K562 (cell line): ENCODE measurements around the gene TMEM120B. TPM values are rescaled to one million over a fixed set of nuclear protein-coding genes. Genes with fewer than 3 reads are reported as not detected.

Experiments used
- ATF7 ChIP-seq: fragments of 450-650 bp; IDR thresholded peaks from 2 replicates; pipeline ENCODE4 v1.7.1; 2014; ENCODE audit warnings: mild to moderate bottlenecking, moderate library complexity
- E2F6 ChIP-seq, 2 experiments: IDR thresholded peaks; 2 replicates each; pipeline ENCODE4 v1.6.1; 2011; ENCODE audit warnings: borderline replicate concordance in 1 of 2, control low read depth in 1 of 2, low read depth in 1 of 2, low read length in 1 of 2, mild to moderate bottlenecking in 1 of 2, mixed read lengths in 1 of 2, moderate library complexity in 1 of 2; ENCODE audit not compliant: insufficient read depth in 1 of 2, insufficient read length in 1 of 2, poor library complexity in 1 of 2, severe bottlenecking in 1 of 2; ENCODE audit errors: extremely low read depth in 1 of 2
- PHF8 ChIP-seq: fragments of 200-600 bp; sonication (generic); IDR thresholded peaks from 2 replicates; pipeline ENCODE4 v1.6.1; 2012; ENCODE audit warnings: mixed run types, mild to moderate bottlenecking, inconsistent platforms, low read length, moderate library complexity, borderline replicate concordance
- PTRF ChIP-seq: fragments of 450-650 bp; IDR thresholded peaks from 2 replicates; pipeline ENCODE4 v1.6.1; 2016; ENCODE audit warnings: mild to moderate bottlenecking, missing genetic modification characterization, missing compliant biosample characterization
- SMAD1 ChIP-seq: fragments of 150-350 bp; IDR thresholded peaks from 2 replicates; pipeline ENCODE4 v1.6.1; 2014; ENCODE audit warnings: low read length, low read depth; ENCODE audit not compliant: partially characterized antibody
- STAG1 ChIP-seq: sonication (generic); formaldehyde crosslinking; IDR thresholded peaks from 2 replicates; pipeline ENCODE4 v1.5.0; 2020; ENCODE audit warnings: missing genetic modification reagents, borderline replicate concordance
- TARDBP ChIP-seq: fragments of 450-650 bp; IDR thresholded peaks from 2 replicates; pipeline ENCODE4 v1.6.1; 2016
- TEAD1 ChIP-seq, 2 experiments: fragments of 450-650 bp in 1 of 2; sonication (generic) in 1 of 2; formaldehyde crosslinking; IDR thresholded peaks; 2 replicates each; pipeline versions ENCODE4 v1.4.0 to v1.8.0; 2020 to 2022; ENCODE audit warnings: mild to moderate bottlenecking in 2 of 2, missing genetic modification reagents in 1 of 2
- TSHZ1 ChIP-seq: fragments of 250-450 bp; sonication (Bioruptor Pico); IDR thresholded peaks from 2 replicates; pipeline ENCODE4 v1.4.0; 2020; ENCODE audit warnings: mild to moderate bottlenecking, moderate library complexity
- WHSC1 ChIP-seq: IDR thresholded peaks from one replicate; pipeline ENCODE4 v1.6.1; 2012; ENCODE audit warnings: low read length, control low read depth, inconsistent platforms
- ZNF263 ChIP-seq: sonication (generic); formaldehyde crosslinking; IDR thresholded peaks from 2 replicates; pipeline ENCODE4 v1.8.0; 2022; ENCODE audit warnings: mild to moderate bottlenecking, missing genetic modification reagents, borderline replicate concordance
- ZNF79 ChIP-seq: fragments of 250-450 bp; sonication (Bioruptor Pico); IDR thresholded peaks from 2 replicates; pipeline ENCODE4 v1.4.0; 2020; ENCODE audit warnings: low read depth, mild to moderate bottlenecking, moderate library complexity
- polyA plus RNA-seq, 8 experiments: library from polyadenylated mRNA; depleted of rRNA in 4 of 8; stranded (reverse) in 5 of 8; unstranded in 3 of 8; fragments of >200 nt; fragmentation: Nextera tagmentation in 2 of 8; fragmentation: Illumina TruSeq in 1 of 8; extraction: Ambion mirVana in 2 of 8; extraction: Trizol in 1 of 8; gene quantifications; 2 replicates each; pipeline versions ENCODE4 v1.2.1 to v1.2.3, GENCODE V29; 2011 to 2014; ENCODE audit warnings: inconsistent platforms in 1 of 8, missing spikeins in 1 of 8
- total RNA-seq, 7 experiments: library from RNA; depleted of rRNA in 6 of 7; stranded (reverse); fragments of >200 nt in 6 of 7; fragmentation: Illumina TruSeq in 2 of 7; extraction: Trizol in 2 of 7; gene quantifications; 2 replicates each; pipeline versions ENCODE4 v1.2.1 to v1.2.3, GENCODE V29; 2011 to 2021; ENCODE audit warnings: low replicate concordance in 1 of 7
- TF ChIP-seq, protein P1 (sequence below), 2 experiments: fragments of 450-650 bp; formaldehyde crosslinking in 1 of 2; IDR thresholded peaks; 2 replicates each; pipeline versions ENCODE4 v1.4.0 to v1.6.1; 2014 to 2020; ENCODE audit warnings: mild to moderate bottlenecking in 2 of 2, borderline replicate concordance in 1 of 2, low read depth in 1 of 2

The TMEM120B gene
- total and polyA plus RNA-seq, 9 of the 15 experiments (the other 6 are each of a cell fraction or from before 2014, with no cell fraction given): 1.7 to 18.6 (median 7.4) TPM

DNA sequence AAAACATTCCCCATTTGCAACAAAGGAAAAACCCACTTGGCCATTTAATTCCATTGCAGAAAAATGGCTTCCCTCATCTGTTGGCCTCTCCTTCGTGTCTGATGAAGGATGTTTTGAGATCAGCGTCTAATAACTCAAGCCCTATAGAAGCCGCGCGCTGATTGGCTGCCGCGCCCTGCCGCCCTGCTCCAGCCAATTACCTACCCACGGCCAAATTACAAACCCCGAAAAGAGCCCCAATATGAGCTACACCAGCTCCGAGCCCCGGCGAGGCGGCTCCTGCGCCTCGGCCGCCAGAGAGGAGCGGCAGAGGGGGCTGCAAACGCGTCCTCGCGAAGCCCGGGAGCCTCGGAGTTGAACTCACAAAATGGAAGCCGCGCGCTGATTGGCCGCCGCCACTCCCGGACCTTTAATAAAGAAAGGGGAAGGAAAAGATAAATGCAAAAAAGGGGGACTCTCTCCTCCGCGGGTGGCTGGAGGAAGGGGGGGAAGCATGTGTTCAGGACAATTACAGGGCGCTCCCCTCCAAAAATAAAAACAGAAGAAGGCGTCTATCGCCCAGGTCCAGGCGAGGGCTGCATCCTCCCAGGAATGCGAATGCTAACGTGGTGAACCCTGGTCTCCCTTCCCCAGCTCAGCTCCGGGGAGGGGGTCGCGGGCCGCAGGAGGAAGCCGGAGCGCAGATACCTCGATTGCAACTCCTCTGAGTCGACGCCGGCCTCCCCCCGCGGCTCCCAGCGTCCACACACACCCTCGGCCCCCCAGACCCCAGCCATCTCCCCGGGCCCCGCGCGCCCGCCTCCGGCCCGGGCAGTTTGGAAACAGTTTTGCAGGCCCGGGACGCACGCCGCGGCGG lies 90.5 kb downstream of the TMEM120B start (continued):
- peak; percentile 95 for TF ChIP-seq SMAD1
- TF ChIP-seq TSHZ1 (CRISPR knock-in tag): no peak
- TF ChIP-seq PHF8: peak; percentile 57; the same call in 1 of the 2 replicates
- TF ChIP-seq ZNF263: peak; percentile 77; the same call in 1 of the 2 replicates
- TF ChIP-seq, protein P1, sequence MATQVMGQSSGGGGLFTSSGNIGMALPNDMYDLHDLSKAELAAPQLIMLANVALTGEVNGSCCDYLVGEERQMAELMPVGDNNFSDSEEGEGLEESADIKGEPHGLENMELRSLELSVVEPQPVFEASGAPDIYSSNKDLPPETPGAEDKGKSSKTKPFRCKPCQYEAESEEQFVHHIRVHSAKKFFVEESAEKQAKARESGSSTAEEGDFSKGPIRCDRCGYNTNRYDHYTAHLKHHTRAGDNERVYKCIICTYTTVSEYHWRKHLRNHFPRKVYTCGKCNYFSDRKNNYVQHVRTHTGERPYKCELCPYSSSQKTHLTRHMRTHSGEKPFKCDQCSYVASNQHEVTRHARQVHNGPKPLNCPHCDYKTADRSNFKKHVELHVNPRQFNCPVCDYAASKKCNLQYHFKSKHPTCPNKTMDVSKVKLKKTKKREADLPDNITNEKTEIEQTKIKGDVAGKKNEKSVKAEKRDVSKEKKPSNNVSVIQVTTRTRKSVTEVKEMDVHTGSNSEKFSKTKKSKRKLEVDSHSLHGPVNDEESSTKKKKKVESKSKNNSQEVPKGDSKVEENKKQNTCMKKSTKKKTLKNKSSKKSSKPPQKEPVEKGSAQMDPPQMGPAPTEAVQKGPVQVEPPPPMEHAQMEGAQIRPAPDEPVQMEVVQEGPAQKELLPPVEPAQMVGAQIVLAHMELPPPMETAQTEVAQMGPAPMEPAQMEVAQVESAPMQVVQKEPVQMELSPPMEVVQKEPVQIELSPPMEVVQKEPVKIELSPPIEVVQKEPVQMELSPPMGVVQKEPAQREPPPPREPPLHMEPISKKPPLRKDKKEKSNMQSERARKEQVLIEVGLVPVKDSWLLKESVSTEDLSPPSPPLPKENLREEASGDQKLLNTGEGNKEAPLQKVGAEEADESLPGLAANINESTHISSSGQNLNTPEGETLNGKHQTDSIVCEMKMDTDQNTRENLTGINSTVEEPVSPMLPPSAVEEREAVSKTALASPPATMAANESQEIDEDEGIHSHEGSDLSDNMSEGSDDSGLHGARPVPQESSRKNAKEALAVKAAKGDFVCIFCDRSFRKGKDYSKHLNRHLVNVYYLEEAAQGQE (IDR thresholded peaks at IDR 0.05; ENCODE audit: borderline replicate concordance): no peak
- TF ChIP-seq, protein P1 (CRISPR knock-in tag; IDR thresholded peaks at IDR 0.05; ENCODE audit: low read depth): no peak
- TF ChIP-seq TARDBP: 0 out of 2 replicates have a peak, but pooled peaks have one; percentile 34
- TF ChIP-seq ZNF79 (CRISPR knock-in tag): 0 out of 2 replicates have a peak, but pooled peaks have one; percentile 15
- TF ChIP-seq PTRF (tag): no peak
- TF ChIP-seq WHSC1: no peak
- TF ChIP-seq STAG1 (CRISPR knock-in tag): no peak
- TF ChIP-seq E2F6 (IDR thresholded peaks at IDR 0.05; ENCODE audit: borderline replicate concordance in 1 of 2, extremely low read depth in 1 of 2, insufficient read depth in 1 of 2, insufficient read length in 1 of 2, low read depth in 1 of 2, low read length in 1 of 2, poor library complexity in 1 of 2, severe bottlenecking in 1 of 2): peak; percentile 28 to 39
- TF ChIP-seq ATF7: peak; percentile 83
- TF ChIP-seq TEAD1 (CRISPR knock-in tag; IDR thresholded peaks at IDR 0.05): peak in 1 of 2 experiments; percentile 74; a peak in 2 of 4 replicates
